NT2/D1 (cell line): ENCODE measurements around the gene GPR87.

Experiments used
- DNase-seq: peaks from one replicate; pipeline ENCODE4 v3.0.0-alpha.2; 2011; ENCODE audit warnings: low read depth, low spot score
- H3K27me3 ChIP-seq: 2 replicates; pipeline ENCODE4 v1.6.0; 2011; ENCODE audit warnings: mild to moderate bottlenecking; ENCODE audit not compliant: insufficient read length, insufficient read depth
- H3K36me3 ChIP-seq: 2 replicates; pipeline ENCODE4 v1.6.1; 2011; ENCODE audit warnings: mild to moderate bottlenecking, low read length, mixed read lengths; ENCODE audit not compliant: insufficient read depth, insufficient read length
- H3K4me1 ChIP-seq: 2 replicates; pipeline ENCODE4 v1.5.1; 2011; ENCODE audit not compliant: insufficient read depth, insufficient read length
- H3K4me3 ChIP-seq: 2 replicates; pipeline ENCODE4 v1.5.1; 2011; ENCODE audit warnings: low read depth; ENCODE audit not compliant: insufficient read length
- H3K9ac ChIP-seq: 2 replicates; pipeline ENCODE4 v1.6.0; 2011; ENCODE audit warnings: low read depth; ENCODE audit not compliant: insufficient read length
- H3K9me3 ChIP-seq: 2 replicates; pipeline ENCODE4 v1.5.1; 2011; ENCODE audit warnings: mild to moderate bottlenecking, low read length; ENCODE audit not compliant: insufficient read depth
- SUZ12 ChIP-seq: IDR thresholded peaks from 2 replicates; pipeline ENCODE4 v1.6.1; 2011; ENCODE audit not compliant: insufficient read length, insufficient read depth; ENCODE audit errors: extremely low read depth
- YY1 ChIP-seq: IDR thresholded peaks from 2 replicates; pipeline ENCODE4 v1.6.1; 2011; ENCODE audit not compliant: insufficient read length, insufficient read depth
- ZNF274 ChIP-seq: IDR thresholded peaks from 2 replicates; pipeline ENCODE4 v1.6.1; 2011; ENCODE audit warnings: mild to moderate bottlenecking, low read depth, low read length

Gene GPR87, protein sequence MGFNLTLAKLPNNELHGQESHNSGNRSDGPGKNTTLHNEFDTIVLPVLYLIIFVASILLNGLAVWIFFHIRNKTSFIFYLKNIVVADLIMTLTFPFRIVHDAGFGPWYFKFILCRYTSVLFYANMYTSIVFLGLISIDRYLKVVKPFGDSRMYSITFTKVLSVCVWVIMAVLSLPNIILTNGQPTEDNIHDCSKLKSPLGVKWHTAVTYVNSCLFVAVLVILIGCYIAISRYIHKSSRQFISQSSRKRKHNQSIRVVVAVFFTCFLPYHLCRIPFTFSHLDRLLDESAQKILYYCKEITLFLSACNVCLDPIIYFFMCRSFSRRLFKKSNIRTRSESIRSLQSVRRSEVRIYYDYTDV

DNA sequence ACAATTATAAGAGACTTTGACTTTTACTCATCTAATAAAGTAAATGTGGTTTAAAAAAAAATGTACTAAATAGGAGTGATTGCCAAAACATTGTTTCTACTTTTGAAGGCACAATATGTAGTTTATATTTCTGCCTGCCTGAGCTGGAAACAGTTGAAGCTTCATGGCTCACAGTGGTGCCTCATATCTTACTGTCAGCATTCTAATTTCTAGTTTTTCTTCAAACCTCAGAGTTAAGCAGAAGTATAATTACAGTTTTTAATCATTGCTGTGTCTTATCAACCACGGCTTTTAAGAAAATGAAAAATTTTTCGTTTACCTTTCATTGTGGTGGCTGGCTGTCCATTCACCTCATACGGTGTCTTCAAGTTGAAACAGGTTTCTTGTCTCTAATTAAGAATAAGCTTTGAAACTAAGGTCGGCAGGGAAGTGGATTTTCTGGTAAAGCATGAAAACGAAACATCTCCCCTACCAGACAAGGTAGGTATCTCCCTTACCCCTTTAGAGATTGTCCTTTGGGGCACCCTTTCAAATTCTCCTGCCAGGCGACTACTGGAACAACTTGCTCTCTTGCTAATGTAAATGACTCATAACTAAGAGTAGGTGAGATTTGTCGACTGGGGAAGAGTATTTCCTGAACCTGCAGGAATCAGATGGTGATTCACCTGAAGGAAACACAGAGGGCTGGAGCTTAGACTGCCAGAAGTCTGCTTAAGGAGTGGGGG lies at the start of gene GPR87:
GPR87 (minus strand) TSS at position 554 of the 725 bp plus-strand sequence. CDS start 16,720 bp downstream, outside the sequence.
- no peaks in the 10 kb centered on the region for H3K36me3 ChIP-seq
- DNase-seq = no peak
- no peaks in the 10 kb centered on the region for H3K4me1 ChIP-seq
- H3K9me3 ChIP-seq = no peaks in the 10 kb centered on the region
- no peak within 1 kb of the TSS for H3K9ac ChIP-seq
- TF ChIP-seq YY1 (no peak), SUZ12 (no peak), ZNF274 (no peak)
- H3K27me3 ChIP-seq = no peaks in the 10 kb centered on the region
- no peak within 1 kb of the TSS for H3K4me3 ChIP-seq

DNA sequence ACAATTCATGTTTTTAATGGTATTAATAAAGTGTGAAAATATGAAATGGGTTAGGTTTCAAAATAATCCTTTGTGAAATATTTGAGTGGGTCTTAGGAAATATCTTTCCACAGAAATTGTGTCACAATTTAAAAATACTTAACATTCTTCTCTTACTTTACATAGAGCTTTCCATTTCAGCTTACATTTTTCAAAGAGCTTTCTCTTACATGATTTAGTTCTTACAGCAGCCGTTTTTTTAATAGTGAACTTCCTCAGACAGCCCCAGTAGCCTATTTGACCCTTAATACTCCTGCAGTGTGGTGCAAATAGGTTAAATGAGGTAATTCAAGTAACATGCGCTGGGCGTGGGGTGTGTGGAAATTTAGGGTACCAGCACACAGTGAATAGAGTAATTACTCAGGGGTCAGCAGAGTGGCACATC lies 46.1 kb upstream of the GPR87 start:
- peaks cover 3% of the 10 kb centered on the region for H3K36me3 ChIP-seq
- no peaks in the 10 kb centered on the region for H3K9me3 ChIP-seq
- TF ChIP-seq YY1 = no peak
- no peak for TF ChIP-seq SUZ12
- H3K27me3 ChIP-seq = no peaks in the 10 kb centered on the region
- DNase-seq = no peak
- no peaks in the 10 kb centered on the region for H3K4me1 ChIP-seq
- no peak overlapping the region for H3K4me3 ChIP-seq
- H3K9ac ChIP-seq = no peak overlapping the region

DNA sequence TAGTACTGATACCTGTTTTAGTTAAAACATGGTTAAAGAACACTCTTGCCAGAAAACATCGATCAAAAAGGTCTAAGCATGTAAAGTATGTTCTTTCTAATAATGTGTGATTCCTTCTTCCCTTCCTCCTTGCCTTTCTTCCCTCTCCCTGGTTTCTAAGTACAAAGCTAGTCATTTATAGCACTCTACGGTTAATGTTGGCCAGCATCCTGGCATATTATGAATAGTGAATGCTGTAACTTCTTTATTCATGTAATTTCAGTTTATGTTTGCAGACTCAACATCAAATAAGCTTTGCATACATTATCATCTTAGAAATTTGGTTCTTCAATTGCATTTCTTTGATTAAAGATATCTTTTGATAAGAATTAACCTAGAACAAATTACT lies 40.8 kb upstream of the GPR87 start:
- Histone ChIP-seq H3K27me3 (no peaks in the 10 kb centered on the region), H3K4me3 (no peak overlapping the region), H3K4me1 (no peaks in the 10 kb centered on the region), H3K9ac (no peak overlapping the region), H3K9me3 (no peaks in the 10 kb centered on the region), H3K36me3 (peaks cover 8% of the 10 kb centered on the region)
- DNase-seq = no peak
- TF ChIP-seq SUZ12 (no peak), YY1 (no peak), ZNF274 (no peak)

DNA sequence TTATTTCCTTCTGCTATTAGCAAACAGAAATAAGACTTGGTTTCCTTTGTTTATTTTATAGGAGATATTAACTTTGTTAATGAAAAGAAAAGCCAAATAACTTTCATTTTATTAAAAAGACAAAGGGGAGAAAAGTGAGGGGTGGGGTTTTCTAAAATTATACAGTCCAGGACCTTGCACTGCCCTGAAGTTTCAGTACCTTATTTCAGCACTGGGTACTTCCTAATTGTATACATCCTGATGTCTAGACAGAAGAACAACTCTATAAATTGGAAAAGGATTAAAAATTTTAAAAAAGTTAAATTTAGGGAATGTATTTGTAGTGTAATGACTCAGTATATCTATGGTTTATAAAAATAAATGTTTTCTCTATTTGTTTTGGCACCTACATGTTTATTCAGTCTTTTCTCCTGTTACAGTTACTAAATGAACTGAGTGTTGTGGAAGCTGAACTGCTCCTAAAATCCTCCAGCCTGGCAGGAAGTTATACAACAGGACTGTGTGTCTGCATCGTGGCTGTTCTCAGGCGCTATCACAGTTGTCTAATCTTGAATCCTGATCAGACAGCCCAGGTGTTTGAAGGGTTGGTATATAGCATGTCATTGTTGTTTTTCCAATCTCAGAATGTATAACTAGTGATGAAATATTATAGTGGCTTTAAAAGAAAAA lies 40.3 kb upstream of the GPR87 start:
- Histone ChIP-seq H3K9me3 (no peaks in the 10 kb centered on the region), H3K9ac (no peak overlapping the region), H3K4me3 (no peak overlapping the region), H3K36me3 (peaks cover 8% of the 10 kb centered on the region), H3K27me3 (no peaks in the 10 kb centered on the region), H3K4me1 (no peaks in the 10 kb centered on the region)
- TF ChIP-seq ZNF274 (no peak), YY1 (no peak), SUZ12 (no peak)
- DNase-seq = no peak

DNA sequence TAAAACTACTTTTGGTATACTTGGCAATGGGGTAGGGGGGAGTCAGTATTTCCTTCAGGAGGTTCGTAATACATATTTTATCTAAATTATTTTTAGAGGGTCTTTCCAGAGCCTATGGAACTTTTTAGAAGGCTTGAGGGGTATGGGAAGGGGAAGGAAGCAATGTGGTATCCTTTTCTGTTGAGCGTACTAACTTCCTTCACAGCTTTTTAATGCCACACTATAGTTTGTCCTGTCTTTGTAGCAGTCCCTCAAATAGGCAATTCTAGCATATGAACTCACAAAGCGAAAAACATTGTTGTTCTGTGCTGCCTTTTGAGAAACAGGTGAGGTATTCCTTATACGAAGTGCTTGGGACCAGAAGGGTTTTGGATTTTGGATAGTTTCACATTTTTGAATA lies 35.0 kb upstream of the GPR87 start:
- Histone ChIP-seq H3K27me3 (no peaks in the 10 kb centered on the region), H3K4me3 (no peak overlapping the region), H3K9ac (no peak overlapping the region), H3K36me3 (peaks cover 4% of the 10 kb centered on the region), H3K9me3 (no peaks in the 10 kb centered on the region), H3K4me1 (peaks cover 2% of the 10 kb centered on the region)
- no peak for TF ChIP-seq SUZ12
- TF ChIP-seq YY1 = no peak
- no peak for DNase-seq

DNA sequence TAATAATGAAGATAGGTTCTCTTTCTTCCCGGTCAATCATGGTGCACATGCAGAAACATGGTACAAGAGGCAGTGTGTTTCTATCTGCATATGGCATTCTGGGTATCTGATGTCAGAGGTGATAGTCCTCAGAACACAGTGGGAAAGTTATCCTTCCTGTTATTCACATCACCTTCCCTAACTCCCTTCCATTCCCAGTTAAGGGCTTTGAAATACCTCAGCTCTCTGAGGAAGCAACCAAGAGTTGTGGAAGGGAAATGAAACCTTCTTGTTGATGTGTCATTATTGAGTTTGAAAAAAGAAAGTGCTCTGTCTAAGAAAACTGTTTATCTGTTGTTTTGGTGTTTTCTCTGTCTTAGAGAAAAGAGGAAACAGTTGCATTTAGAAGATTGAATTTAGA lies 34.6 kb upstream of the GPR87 start:
- no peak overlapping the region for H3K4me3 ChIP-seq
- H3K9ac ChIP-seq = no peak overlapping the region
- H3K4me1 ChIP-seq = peaks cover 2% of the 10 kb centered on the region
- H3K9me3 ChIP-seq = no peaks in the 10 kb centered on the region
- peaks cover 4% of the 10 kb centered on the region for H3K36me3 ChIP-seq
- no peak for TF ChIP-seq YY1
- no peak for TF ChIP-seq SUZ12
- TF ChIP-seq ZNF274 = no peak
- no peaks in the 10 kb centered on the region for H3K27me3 ChIP-seq
- DNase-seq = no peak

DNA sequence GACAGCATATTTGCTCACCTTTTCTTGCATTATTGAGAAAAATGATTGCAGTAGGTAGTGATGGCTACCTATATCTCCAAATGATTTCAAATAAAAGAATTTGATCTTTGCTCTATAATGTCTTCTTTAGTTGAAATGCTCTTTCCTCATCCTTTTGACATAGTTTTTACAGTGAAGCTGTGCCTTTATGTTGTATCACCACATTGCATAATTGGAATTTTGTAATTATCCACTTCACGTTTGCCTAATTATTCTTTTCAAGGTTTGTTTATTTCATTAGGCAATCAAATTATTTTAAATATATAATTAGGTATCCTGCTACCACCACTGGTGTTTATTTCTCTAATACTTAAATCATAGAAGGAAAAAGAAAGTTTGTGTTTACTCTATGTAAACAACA lies 34.0 kb upstream of the GPR87 start:
- Histone ChIP-seq H3K9ac (no peak overlapping the region), H3K4me3 (no peak overlapping the region), H3K36me3 (peaks cover under 1% of the 10 kb centered on the region), H3K4me1 (peaks cover 2% of the 10 kb centered on the region), H3K27me3 (no peaks in the 10 kb centered on the region), H3K9me3 (no peaks in the 10 kb centered on the region)
- no peak for TF ChIP-seq ZNF274
- TF ChIP-seq YY1 = no peak
- no peak for TF ChIP-seq SUZ12
- DNase-seq = no peak
